GM15510 (cell line): ENCODE measurements around the gene EPB41L2.

Source experiments
- POLR2A ChIP-seq: IDR thresholded peaks from 3 replicates; pipeline ENCODE4 v1.6.1; 2011; ENCODE audit warnings: borderline replicate concordance; ENCODE audit not compliant: insufficient read length; ENCODE audit errors: extremely low read depth

EPB41L2 gene

DNA sequence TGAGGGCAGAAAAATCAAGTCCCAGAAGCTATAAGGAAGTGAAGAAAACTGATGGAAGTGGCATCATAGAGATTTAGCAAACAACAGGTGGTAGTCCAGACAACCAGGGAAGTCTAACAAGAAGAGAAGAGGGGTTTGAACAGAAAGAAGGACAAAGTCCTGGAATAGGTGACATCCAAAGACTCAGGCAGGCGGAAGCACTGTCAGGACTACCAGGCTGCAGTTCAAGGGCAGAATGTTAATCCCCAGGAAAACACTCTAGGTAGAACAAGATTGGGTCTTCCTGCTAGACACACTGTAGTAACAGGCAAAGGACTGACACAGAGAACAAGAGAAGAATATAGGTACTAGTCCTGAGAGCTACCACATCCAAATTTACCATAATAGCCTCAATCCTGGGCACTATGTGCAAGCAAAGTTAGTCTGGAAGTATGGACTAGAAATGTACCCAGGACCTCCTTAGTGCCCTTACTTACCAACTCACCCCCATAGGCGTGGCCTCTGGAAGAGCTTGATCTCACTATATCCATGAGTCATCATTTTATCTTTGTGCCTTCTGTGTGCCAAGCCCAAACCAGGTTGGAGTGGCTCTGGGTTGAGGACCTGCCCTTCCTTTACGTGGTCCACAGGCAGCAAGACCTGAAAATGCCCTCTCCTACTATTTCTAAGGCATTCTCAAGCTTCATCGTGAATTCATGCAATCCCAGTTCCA lies 2.2 kb upstream of the EPB41L2 start:
- no peak for TF ChIP-seq POLR2A

DNA sequence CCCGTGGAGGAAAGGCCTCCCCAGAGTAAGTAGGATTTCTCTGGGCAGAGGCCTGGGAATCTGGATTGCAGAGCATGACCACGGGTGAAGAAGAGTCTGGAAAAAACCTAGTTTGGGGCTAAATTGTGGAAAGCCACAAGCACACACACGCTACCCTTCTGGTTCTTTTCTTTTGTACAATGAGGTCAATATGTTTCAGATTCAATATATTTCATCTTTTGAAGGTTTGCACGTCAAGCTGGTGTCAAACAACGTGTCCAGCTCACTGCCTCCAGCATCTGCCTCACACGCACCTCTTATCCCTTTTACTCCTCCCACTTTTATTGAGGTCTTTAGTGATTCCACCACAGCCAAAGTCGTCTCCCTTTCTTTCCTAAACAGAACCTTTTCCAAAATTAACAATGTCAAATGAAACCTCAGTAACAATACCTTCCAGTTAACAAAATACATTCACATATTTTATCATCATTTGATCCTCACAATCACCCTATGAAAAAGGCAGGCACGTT lies 773 bp upstream of the EPB41L2 start:
- TF ChIP-seq POLR2A, result no peak

DNA sequence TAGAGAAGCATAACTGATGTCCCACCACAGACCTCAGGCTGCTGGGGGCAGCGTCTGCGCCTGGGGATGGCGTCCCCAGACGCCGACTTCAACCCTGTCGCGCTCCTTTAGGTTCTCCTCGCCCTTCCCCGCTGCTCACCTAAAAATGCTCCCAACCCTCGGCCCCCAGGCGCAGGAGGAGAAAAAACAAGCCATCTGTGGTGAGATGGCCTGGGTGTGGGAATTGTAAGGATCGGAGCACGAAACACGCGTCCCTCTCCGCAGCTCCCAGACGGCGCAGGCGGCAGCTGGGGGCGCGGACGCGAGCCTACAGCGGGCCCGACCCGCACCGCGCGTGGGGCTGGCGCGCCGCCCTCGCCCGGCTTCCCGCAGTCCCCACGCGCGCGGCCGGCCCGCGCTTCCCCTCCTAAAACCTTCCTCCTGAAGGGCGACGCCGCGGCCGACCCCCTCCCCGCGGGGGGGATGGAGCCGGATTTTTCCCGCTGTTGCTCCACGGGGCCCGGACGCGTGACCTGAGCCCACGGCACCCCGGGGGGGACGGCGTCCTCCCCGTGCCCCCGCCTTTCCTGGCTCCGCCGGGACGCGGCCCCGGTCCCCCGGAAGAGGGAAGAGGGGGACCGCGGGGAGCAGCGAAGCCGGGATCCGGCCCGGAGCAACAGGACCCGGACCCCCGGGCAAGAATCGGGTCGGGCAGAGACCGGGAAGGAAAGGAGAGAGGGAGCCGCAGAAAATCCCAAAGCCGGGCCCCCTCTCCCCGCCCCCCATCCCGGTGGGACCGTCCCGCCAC lies 611 bp downstream of the EPB41L2 start:
- no peak for TF ChIP-seq POLR2A

DNA sequence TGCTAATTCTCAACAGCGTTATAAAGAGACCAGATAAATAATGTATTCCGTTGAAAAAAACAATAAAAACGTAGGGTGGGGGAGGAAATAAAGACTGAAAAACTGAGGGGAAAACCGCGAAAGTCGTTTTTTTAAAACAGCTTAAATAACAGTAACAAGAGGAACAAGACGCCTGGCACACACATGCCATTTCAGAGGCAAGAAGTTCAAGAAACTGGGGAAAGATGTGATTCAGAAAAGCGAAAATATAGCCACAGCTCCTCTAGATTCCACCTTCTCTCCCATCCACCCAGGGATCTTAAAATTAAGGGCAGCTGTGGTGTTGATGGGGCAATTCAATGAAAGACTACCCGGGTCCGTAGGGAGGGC lies 1.3 kb downstream of the EPB41L2 start:
- TF ChIP-seq POLR2A, result no peak

DNA sequence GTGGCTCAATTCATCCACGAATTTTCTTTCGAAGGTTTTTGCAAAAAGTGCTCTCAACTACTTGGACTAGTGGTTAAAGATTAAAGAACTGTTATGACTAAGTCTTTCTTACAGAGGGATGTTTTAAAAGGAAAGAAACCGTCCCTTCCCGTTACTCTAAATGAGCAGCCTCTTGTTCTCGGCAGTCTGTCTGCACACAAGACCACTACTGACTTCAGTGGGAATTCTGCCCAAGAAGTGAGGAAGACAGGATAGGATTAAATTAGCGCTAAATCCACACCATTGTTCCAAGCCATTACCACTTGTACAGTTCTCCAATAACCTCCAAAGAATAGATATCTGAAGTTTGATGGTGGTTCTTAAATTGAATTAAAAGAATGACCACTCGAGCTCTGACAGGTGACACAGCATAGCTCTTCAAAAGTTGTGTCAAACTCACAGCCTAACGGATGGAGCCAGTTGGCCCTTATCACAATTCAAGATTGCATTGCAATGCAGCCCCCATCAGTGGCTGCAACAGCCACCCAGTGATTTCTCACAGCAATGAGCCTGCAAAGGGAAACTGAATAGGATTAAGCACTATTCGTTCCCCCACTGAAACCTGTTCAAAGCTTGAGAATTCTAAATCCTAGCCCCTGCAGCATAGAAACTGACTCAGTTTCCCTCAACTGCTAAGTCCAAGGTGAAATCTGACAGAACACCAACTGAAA lies 1.8 kb downstream of the EPB41L2 start:
- TF ChIP-seq POLR2A, result no peak

DNA sequence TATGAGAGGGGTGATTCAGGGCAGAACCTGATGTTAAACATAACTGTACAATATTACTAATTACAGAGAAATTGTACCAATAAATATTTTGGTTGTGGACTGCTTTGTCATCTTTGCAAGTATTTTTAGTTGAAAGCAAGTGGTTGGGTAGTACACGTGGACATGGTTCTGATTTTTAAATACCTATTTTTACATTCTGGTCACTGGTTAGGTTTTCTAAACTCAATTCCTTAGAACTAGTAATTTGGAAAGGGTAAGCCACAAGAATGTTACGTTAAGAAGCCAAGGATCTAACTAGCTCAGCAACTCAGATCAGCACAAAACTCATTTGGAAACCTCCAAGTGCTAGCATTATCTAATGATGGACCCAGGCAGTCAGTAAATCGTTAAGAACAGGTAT lies 2.7 kb downstream of the EPB41L2 start:
- TF ChIP-seq POLR2A, result no peak

DNA sequence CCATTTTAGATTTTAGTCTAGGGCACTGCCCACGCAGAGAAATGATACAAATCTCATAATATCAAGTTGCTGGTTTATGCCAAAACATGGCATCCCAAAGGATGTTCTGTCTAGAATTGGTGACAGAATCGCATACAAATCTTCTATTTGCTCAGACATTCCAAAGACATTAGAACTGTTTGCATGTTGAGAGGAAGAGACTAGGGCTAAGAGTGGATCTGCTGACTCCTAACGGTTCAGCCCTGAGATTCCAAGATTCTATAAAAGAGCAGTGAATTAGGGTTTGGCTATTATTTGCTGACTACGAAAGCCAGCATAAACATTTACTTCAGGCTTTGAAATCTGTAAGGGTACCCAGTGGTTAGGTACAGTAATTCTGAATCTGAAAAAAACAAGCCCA lies 3.6 kb downstream of the EPB41L2 start:
- TF ChIP-seq POLR2A, result no peak

DNA sequence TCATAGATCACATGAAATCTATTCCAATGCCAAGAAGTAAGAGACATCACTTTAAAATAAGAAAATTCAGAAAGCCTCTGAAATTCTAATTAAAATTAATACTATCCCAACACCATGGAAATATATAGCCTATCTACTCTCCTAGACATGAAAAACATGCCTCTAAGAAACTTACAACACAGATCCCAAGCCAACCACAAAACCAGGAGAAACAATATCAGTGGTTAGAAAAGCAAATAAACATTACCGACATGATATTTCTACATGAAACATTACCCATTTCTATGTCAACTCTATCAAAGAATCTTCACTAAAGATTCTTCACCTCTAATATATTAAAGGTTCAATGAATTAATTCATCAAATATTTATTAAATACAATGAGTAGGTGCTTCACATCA lies 4.8 kb downstream of the EPB41L2 start:
- TF ChIP-seq POLR2A, result no peak

DNA sequence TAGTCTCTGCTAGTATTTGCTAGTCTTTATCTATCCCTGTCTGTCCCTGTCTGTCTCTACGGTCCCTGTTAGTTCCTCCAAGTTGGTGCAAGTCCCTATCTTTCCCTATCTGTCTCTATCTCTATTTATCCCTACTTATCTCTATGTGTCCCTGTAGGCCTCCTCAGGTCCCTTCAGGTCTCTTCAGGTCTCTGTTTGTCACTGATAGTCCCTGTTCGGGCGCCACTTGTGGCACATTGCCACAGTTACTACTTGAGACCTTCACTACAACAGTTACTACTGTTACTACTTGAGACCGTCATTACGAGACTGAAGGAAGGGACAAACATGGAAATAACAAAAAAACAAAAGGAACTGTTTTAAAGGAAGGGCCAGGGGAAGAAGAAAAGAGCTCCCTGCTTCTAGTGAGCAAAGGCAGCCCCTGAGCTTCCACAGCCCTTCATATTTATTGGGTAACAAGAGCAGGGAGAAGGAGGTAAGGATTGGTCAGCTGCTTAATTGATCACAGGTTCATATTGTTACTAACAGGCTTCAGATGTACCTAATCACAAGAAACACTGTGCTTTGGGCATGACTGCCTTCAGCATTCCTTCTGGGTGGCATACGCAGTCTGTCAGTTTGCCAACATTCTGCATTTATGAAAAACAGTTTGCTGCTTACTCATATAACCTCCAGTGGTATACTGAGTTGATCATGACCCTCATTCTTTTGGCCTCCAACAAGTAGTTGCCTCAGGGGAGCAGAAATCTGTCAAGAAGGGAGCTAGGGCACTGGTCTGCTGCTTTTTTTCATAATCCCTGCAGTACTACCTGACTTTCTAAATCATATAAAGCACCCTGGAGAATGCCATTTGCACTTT lies 8.4 kb downstream of the EPB41L2 start:
- TF ChIP-seq POLR2A, result no peak

DNA sequence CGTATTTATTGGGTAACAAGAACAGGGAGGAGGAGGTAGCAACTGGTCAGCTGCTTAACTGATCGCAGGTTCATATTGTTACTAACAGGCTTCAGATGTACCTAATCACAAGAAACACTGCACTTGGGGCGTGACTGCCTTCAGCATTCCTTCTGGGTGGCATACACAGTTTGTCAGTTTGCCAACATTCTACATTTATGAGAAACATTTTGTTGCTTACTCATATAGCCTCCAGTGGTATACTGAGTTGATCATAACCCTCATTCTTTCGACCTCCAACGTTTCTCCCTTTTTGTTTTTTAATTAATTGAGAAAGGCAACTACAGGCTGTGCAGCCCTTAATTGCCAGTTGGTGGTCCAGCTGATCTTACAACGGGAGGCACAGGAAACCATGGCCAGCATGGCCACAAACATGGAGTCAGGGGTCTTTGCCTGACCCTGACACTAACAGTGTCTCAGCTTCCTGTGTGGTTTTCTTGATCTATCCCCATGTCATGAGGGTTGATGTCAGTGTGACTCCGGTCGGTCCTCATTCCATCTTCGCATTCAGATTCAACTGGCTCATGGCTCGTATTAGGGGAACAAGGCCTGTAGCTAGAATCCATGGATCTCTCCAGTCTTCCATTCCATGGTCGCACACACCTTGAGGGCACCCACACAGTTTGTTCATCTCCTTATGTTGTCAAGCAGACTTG lies 9.4 kb downstream of the EPB41L2 start:
- TF ChIP-seq POLR2A, result no peak

DNA sequence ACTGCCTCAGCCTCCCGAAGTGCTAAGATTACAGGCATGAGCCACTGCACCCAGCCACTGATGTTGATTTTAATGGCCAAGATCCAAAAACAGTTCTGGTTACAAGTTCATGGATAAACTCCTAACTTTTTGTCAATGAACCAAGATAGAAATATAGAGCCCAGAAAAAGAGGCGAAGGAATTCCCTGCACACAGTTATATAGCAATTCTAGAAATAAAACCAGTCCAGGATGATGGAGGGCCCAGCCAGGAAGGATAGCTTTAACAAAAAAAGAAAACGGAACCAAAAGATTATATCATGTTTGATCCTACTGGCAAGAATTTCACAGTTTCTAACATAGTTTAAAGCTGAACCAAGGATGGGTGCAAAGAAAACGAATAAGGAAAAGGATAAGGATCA lies 10.9 kb downstream of the EPB41L2 start:
- no peak for TF ChIP-seq POLR2A

DNA sequence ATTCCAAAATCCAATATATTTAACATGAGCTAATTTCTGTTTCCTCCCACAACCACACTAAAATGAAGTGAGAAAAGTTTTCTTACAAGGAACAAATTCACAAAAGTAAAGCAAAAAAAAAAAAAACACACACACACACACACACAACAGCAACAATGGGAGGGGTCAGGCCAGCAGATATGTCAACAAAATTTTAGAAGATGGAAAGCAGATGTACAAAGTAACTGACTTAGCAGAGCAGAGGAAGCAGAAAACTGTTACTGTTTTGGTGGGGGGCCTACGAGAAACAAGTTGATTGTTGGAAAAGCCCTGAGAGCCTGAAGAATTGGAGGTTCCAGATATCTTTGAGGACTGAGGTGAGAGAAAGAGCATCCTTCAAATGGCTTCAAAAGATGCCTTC lies 11.7 kb downstream of the EPB41L2 start:
- TF ChIP-seq POLR2A, result no peak

DNA sequence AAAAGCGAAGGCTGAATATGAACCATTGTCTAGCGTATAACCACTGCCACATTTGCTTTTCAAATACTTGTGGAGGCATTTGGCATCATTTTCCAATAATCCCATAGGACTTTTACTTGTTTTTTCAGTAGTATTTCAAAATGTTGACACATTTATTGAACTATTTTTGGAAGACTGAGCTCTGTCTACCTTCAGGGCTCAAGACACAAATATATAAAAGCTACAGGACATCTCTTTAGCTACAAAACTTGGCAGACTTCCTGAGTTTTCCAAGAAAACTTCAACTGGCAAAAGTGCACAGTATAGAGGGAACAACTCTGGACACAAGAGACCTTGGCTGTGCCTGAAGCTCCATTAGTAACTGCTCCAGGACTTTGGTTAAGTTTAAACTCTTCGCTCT lies 13.4 kb downstream of the EPB41L2 start:
- TF ChIP-seq POLR2A, result no peak
